ENCODE measurements around the gene RCAN3. TPM values are rescaled to one million over a fixed set of nuclear protein-coding genes. Genes with fewer than 3 reads are reported as not detected.

The RCAN3 gene
- total RNA-seq, 1 experiment from 2014 or later: 17.5 TPM

DNA sequence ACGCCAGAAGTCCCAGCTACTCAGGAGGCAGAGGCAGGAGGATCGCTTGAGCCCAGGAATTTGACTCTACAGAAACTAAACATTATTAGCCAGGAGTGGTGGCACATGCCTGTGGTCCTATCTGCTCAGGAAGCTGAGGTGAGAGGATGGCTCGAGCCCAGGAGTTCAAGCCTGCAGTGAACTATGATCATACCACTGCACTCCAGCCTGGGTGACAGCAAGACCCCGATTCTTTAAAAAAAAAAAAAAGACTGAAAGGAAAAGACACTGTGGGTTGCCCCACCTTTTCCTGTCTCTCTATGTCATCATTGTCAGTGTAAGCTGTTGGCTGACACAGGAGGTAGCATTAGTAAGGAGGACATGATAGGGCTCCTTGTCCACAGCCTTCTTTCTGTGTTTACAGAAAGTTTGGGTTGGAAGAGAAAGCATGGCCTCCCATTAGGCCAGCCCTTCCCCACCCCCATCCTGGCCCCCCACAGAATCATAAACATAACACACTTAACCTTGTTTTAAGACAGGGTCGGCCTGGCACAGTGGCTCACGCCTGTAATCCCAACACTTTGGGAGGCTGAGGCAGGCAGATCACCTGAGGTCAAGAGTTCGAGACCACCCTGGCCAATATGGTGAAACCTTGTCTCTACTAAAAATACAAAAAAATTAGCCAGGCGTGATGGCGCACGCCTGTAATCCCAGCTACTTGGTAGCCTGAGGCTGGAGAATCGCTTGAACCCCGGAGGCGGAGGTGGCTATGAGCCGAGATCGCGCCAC, 20.6 kb upstream of the RCAN3 start:
- CTCF ChIA-PET: interaction anchor here (0.6 to 0.7 kb wide), 3 partner anchors 29 to 73 kb away, joined by 3 to 4 read pairs (median 4); no protein-coding TSS in a partner anchor
- no peak for DNase-seq (ENCODE audit: low read depth, low spot score)
- Histone ChIP-seq H3K27ac (ENCODE audit: low read length) (no peak overlapping the region), H3K9me3 (ENCODE audit: control insufficient read depth, insufficient read depth, low read depth, low read length) (no peaks in the 10 kb centered on the region), H3K36me3 (ENCODE audit: control insufficient read depth, insufficient read depth, low read length) (no peaks in the 10 kb centered on the region), H3K27me3 (ENCODE audit: control insufficient read depth, insufficient read depth, low read length) (no peaks in the 10 kb centered on the region), H3K4me3 (ENCODE audit: low read depth in 2 of 2, low read length in 2 of 2) (no peak overlapping the region), H3K4me1 (ENCODE audit: control insufficient read depth, insufficient read depth, low read length) (no peaks in the 10 kb centered on the region)
- TF ChIP-seq SIN3A (IDR thresholded peaks at IDR 0.05; ENCODE audit: borderline replicate concordance, insufficient read depth, low read depth, low read length): no peak
- TF ChIP-seq, protein P1, sequence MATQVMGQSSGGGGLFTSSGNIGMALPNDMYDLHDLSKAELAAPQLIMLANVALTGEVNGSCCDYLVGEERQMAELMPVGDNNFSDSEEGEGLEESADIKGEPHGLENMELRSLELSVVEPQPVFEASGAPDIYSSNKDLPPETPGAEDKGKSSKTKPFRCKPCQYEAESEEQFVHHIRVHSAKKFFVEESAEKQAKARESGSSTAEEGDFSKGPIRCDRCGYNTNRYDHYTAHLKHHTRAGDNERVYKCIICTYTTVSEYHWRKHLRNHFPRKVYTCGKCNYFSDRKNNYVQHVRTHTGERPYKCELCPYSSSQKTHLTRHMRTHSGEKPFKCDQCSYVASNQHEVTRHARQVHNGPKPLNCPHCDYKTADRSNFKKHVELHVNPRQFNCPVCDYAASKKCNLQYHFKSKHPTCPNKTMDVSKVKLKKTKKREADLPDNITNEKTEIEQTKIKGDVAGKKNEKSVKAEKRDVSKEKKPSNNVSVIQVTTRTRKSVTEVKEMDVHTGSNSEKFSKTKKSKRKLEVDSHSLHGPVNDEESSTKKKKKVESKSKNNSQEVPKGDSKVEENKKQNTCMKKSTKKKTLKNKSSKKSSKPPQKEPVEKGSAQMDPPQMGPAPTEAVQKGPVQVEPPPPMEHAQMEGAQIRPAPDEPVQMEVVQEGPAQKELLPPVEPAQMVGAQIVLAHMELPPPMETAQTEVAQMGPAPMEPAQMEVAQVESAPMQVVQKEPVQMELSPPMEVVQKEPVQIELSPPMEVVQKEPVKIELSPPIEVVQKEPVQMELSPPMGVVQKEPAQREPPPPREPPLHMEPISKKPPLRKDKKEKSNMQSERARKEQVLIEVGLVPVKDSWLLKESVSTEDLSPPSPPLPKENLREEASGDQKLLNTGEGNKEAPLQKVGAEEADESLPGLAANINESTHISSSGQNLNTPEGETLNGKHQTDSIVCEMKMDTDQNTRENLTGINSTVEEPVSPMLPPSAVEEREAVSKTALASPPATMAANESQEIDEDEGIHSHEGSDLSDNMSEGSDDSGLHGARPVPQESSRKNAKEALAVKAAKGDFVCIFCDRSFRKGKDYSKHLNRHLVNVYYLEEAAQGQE (IDR thresholded peaks at IDR 0.05; ENCODE audit: insufficient read depth in 1 of 2, low read depth in 2 of 2, low read length in 1 of 2): no peak
- no peak for TF ChIP-seq POLR2AphosphoS5 (IDR thresholded peaks at IDR 0.05; ENCODE audit: low read depth, low read length)
- TF ChIP-seq, protein P2, sequence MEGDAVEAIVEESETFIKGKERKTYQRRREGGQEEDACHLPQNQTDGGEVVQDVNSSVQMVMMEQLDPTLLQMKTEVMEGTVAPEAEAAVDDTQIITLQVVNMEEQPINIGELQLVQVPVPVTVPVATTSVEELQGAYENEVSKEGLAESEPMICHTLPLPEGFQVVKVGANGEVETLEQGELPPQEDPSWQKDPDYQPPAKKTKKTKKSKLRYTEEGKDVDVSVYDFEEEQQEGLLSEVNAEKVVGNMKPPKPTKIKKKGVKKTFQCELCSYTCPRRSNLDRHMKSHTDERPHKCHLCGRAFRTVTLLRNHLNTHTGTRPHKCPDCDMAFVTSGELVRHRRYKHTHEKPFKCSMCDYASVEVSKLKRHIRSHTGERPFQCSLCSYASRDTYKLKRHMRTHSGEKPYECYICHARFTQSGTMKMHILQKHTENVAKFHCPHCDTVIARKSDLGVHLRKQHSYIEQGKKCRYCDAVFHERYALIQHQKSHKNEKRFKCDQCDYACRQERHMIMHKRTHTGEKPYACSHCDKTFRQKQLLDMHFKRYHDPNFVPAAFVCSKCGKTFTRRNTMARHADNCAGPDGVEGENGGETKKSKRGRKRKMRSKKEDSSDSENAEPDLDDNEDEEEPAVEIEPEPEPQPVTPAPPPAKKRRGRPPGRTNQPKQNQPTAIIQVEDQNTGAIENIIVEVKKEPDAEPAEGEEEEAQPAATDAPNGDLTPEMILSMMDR (IDR thresholded peaks at IDR 0.05): no peak
- no peak for TF ChIP-seq TCF7L2 (IDR thresholded peaks at IDR 0.05; ENCODE audit: low read depth, low read length)
- in situ Hi-C loops (cut with HindIII; ENCODE audit: low pct_unique_long_range_greater_than_20kb, low sequenced_read_pairs): no loop called here
- intact Hi-C loops (cut with micrococcal nuclease; ENCODE audit: unreplicated experiment): no loop called here
- no TSS peak for BruUV-seq (replicated peaks)
- ATAC-seq: no peak
- POLR2A ChIA-PET: no interaction called here

DNA sequence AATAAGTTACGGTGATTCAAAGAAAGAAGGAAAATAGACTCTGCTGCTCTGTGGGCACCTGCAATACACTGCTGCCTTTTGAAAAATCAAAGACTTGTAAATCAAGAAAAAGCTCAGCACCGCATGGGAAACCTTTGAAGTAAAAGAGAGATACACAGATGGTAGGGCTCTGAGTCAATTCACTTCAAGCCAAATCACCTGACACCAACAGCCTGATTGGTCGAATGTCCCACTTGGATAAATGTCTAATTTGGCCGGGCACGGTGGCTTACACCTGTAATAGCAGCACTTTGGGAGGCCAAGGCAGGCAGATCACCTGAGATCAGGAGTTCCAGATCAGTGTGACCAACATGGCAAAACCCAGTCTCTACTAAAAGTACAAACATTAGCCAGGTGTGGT, 19.2 kb upstream of the RCAN3 start:
- H3K27me3 ChIP-seq (ENCODE audit: control insufficient read depth, insufficient read depth, low read length): no peaks in the 10 kb centered on the region
- no peaks in the 10 kb centered on the region for H3K4me1 ChIP-seq (ENCODE audit: control insufficient read depth, insufficient read depth, low read length)
- DNase-seq (ENCODE audit: low read depth, low spot score) (no peak), ATAC-seq (no peak)
- ChIA-PET CTCF (no interaction called here), POLR2A (no interaction called here)
- no peaks in the 10 kb centered on the region for H3K36me3 ChIP-seq (ENCODE audit: control insufficient read depth, insufficient read depth, low read length)
- no peaks in the 10 kb centered on the region for H3K9me3 ChIP-seq (ENCODE audit: control insufficient read depth, insufficient read depth, low read depth, low read length)
- no peak overlapping the region for H3K27ac ChIP-seq (ENCODE audit: low read length)
- no TSS peak for BruUV-seq (replicated peaks)
- in situ Hi-C loops (cut with HindIII; ENCODE audit: low pct_unique_long_range_greater_than_20kb, low sequenced_read_pairs) (no loop called here), intact Hi-C loops (cut with micrococcal nuclease; ENCODE audit: unreplicated experiment) (no loop called here)
- no peak overlapping the region for H3K4me3 ChIP-seq (ENCODE audit: low read depth in 2 of 2, low read length in 2 of 2)
- TF ChIP-seq POLR2AphosphoS5 (IDR thresholded peaks at IDR 0.05; ENCODE audit: low read depth, low read length) (no peak), SIN3A (IDR thresholded peaks at IDR 0.05; ENCODE audit: borderline replicate concordance, insufficient read depth, low read depth, low read length) (no peak), TCF7L2 (IDR thresholded peaks at IDR 0.05; ENCODE audit: low read depth, low read length) (no peak)
- TF ChIP-seq, protein P1 (IDR thresholded peaks at IDR 0.05; ENCODE audit: insufficient read depth in 1 of 2, low read depth in 2 of 2, low read length in 1 of 2): no peak
- TF ChIP-seq, protein P2 (IDR thresholded peaks at IDR 0.05): no peak
